Neural cell (in vitro differentiated cells): Measurements from ENCODE around the gene GTF2IRD1. TPM values are rescaled to one million over a fixed set of nuclear protein-coding genes. Genes with fewer than 3 reads are reported as not detected.

Source experiments
- H2AFZ ChIP-seq: fragments of 200-600, 300-800 bp; sonication (generic), shearing (Covaris generic); 2 replicates; pipeline ENCODE4 v1.6.0; 2014; ENCODE audit warnings: low read depth, mild to moderate bottlenecking, antibody characterized with exemption, low read length, moderate library complexity
- H3F3A ChIP-seq: fragments of 200-600 bp; shearing (Covaris generic); 2 replicates; pipeline ENCODE4 v1.6.1; 2016; ENCODE audit warnings: mild to moderate bottlenecking, moderate library complexity, mixed read lengths, antibody characterized with exemption, low read length; ENCODE audit not compliant: insufficient read depth, poor library complexity, severe bottlenecking
- H3K27ac ChIP-seq: fragments of 200-600, 300-800 bp; sonication (generic), shearing (Covaris generic); 2 replicates; pipeline ENCODE4 v1.5.1; 2014; ENCODE audit warnings: mild to moderate bottlenecking, low read length, moderate library complexity
- H3K27me3 ChIP-seq: fragments of 300-800, 200-600 bp; sonication (generic), shearing (Covaris generic); 2 replicates; pipeline ENCODE4 v1.6.0; 2014; ENCODE audit warnings: mild to moderate bottlenecking, low read depth, low read length, moderate library complexity; ENCODE audit not compliant: insufficient read depth
- H3K36me3 ChIP-seq: fragments of 300-800, 200-600 bp; sonication (generic), shearing (Covaris generic); 2 replicates; pipeline ENCODE4 v1.5.1; 2014; ENCODE audit warnings: mild to moderate bottlenecking, antibody characterized with exemption, low read length, moderate library complexity; ENCODE audit not compliant: insufficient read depth
- H3K4me2 ChIP-seq: fragments of 300-800, 200-600 bp; sonication (generic), shearing (Covaris generic); 2 replicates; pipeline ENCODE4 v1.6.0; 2014; ENCODE audit warnings: mild to moderate bottlenecking, low read length
- H3K4me3 ChIP-seq: fragments of 300-800, 200-600 bp; sonication (generic), shearing (Covaris generic); 2 replicates; pipeline ENCODE4 v1.5.1; 2014; ENCODE audit warnings: mild to moderate bottlenecking, low read length, moderate library complexity
- H3K79me2 ChIP-seq: fragments of 200-600 bp; shearing (Covaris generic); replicated peaks from 2 replicates; pipeline ENCODE4 v1.6.0; 2014; ENCODE audit warnings: mild to moderate bottlenecking, low read length, moderate library complexity; ENCODE audit not compliant: insufficient read depth
- H3K9ac ChIP-seq: fragments of 300-800, 200-600 bp; sonication (generic), shearing (Covaris generic); 2 replicates; pipeline ENCODE4 v1.6.1; 2016; ENCODE audit warnings: mild to moderate bottlenecking, low read length, mixed read lengths
- H3K9me2 ChIP-seq: fragments of 200-600 bp; shearing (Covaris generic); 2 replicates; pipeline ENCODE4 v1.6.1; 2016; ENCODE audit warnings: mild to moderate bottlenecking, low read length, mixed read lengths; ENCODE audit not compliant: insufficient read depth
- H3K9me3 ChIP-seq: fragments of 200-600, 300-800 bp; sonication (generic), shearing (Covaris generic); 2 replicates; pipeline ENCODE4 v1.6.1; 2016; ENCODE audit warnings: mild to moderate bottlenecking, mixed run types, low read length, moderate library complexity, mixed read lengths
- H4K20me1 ChIP-seq: fragments of 200-600 bp; shearing (Covaris generic); 2 replicates; pipeline ENCODE4 v1.6.1; 2016; ENCODE audit warnings: mild to moderate bottlenecking, mixed run types; ENCODE audit not compliant: insufficient read depth
- CTCF ChIP-seq: fragments of 450-650 bp; IDR thresholded peaks from 2 replicates; pipeline ENCODE4 v1.5.1; 2014; ENCODE audit warnings: antibody characterized with exemption, mild to moderate bottlenecking, moderate library complexity; ENCODE audit not compliant: poor library complexity, severe bottlenecking
- EP300 ChIP-seq: fragments of 450-650 bp; conservative IDR thresholded peaks from 2 replicates; pipeline ENCODE4 v1.6.1; 2014; ENCODE audit warnings: antibody characterized with exemption, mild to moderate bottlenecking, moderate library complexity; ENCODE audit not compliant: poor library complexity, severe bottlenecking
- EZH2 ChIP-seq: fragments of 200-600, 300-800 bp; shearing (Covaris generic), sonication (generic); IDR thresholded peaks from 2 replicates; pipeline ENCODE4 v1.6.1; 2014; ENCODE audit warnings: antibody characterized with exemption, low read length, borderline replicate concordance, mild to moderate bottlenecking; ENCODE audit not compliant: insufficient read depth, poor library complexity, severe bottlenecking
- MXI1 ChIP-seq: fragments of 450-650 bp; conservative IDR thresholded peaks from 2 replicates; pipeline ENCODE4 v1.6.1; 2014; ENCODE audit warnings: antibody characterized with exemption, mild to moderate bottlenecking; ENCODE audit not compliant: poor library complexity, severe bottlenecking
- POLR2AphosphoS5 ChIP-seq: IDR thresholded peaks from 2 replicates; pipeline ENCODE4 v1.6.1; 2012
- RAD21 ChIP-seq: fragments of 450-650 bp; conservative IDR thresholded peaks from 2 replicates; pipeline ENCODE4 v1.6.1; 2014; ENCODE audit warnings: antibody characterized with exemption, mild to moderate bottlenecking, moderate library complexity
- REST ChIP-seq: IDR thresholded peaks from 2 replicates; pipeline ENCODE4 v1.6.1; 2012; ENCODE audit warnings: borderline replicate concordance
- SMC3 ChIP-seq: fragments of 450-650 bp; conservative IDR thresholded peaks from 2 replicates; pipeline ENCODE4 v1.6.1; 2014; ENCODE audit warnings: antibody characterized with exemption, mild to moderate bottlenecking, moderate library complexity; ENCODE audit not compliant: poor library complexity
- TAF1 ChIP-seq: IDR thresholded peaks from 2 replicates; pipeline ENCODE4 v1.6.1; 2012; ENCODE audit warnings: low read depth
- polyA plus RNA-seq: library from polyadenylated mRNA; depleted of rRNA; stranded (reverse); fragments of >200 nt; gene quantifications from 2 replicates; pipeline ENCODE4 v1.2.3, GENCODE V29; 2014

GTF2IRD1 gene
- polyA plus RNA-seq, 1 donor from 2014 or later = 31.9 TPM

GRCh38 chr7:74615933-74616780, 162.5 kb downstream of the GTF2IRD1 start:
- TF ChIP-seq CTCF = no peak
- no peak for TF ChIP-seq REST
- no peak for TF ChIP-seq POLR2AphosphoS5
- TF ChIP-seq SMC3 = no peak
- no peak for TF ChIP-seq TAF1
- no peak for TF ChIP-seq EZH2
- no peak for TF ChIP-seq RAD21
- TF ChIP-seq MXI1 = no peak
- no peak for TF ChIP-seq EP300
- Histone ChIP-seq H3K27me3 (no peaks in the 10 kb centered on the region), H3K9ac (no peak overlapping the region), H4K20me1 (no peaks in the 10 kb centered on the region), H3K4me2 (no peak overlapping the region), H2AFZ (no peak overlapping the region), H3K9me2 (no peaks in the 10 kb centered on the region), H3K36me3 (no peaks in the 10 kb centered on the region), H3K9me3 (no peaks in the 10 kb centered on the region), H3K4me3 (no peak overlapping the region), H3F3A (no peaks in the 10 kb centered on the region), H3K27ac (no peak overlapping the region), H3K79me2 (no peaks in the 10 kb centered on the region)

- TF ChIP-seq MXI1 = no peak
- TF ChIP-seq POLR2AphosphoS5 = no peak
- TF ChIP-seq EP300 = no peak
- no peak for TF ChIP-seq CTCF
- no peak for TF ChIP-seq SMC3
- TF ChIP-seq REST = no peak
- no peak for TF ChIP-seq TAF1
- TF ChIP-seq EZH2 = no peak
- no peak for TF ChIP-seq RAD21
- H3F3A ChIP-seq = no peaks in the 10 kb centered on the region
- H4K20me1 ChIP-seq = no peaks in the 10 kb centered on the region
- H3K27me3 ChIP-seq = no peaks in the 10 kb centered on the region
- H3K9ac ChIP-seq = no peak overlapping the region
- H3K79me2 ChIP-seq = no peaks in the 10 kb centered on the region
- no peaks in the 10 kb centered on the region for H3K9me2 ChIP-seq
- H3K9me3 ChIP-seq = no peaks in the 10 kb centered on the region
- no peak overlapping the region for H3K4me2 ChIP-seq
- H3K27ac ChIP-seq = no peak overlapping the region
- H3K4me3 ChIP-seq = no peak overlapping the region
- no peaks in the 10 kb centered on the region for H3K36me3 ChIP-seq
- H2AFZ ChIP-seq = no peak overlapping the region
Measured at GRCh38 chr7:74617180-74617744, 163.6 kb downstream of the GTF2IRD1 start.
